NCI-H526 treated with DMSO at 0.1 percent for 48 hours (cell line): ENCODE results near the gene PRRT2.
"Not testable (repeated sequence)": the region's sequence is repeated elsewhere in the genome, so short reads cannot be mapped to it uniquely, and the experiment has no call there.

Experiments used
- DNase-seq: peaks from one replicate; lab custom pipeline; 2025; lab: John Stamatoyannopoulos, UW

PRRT2 gene

DNA sequence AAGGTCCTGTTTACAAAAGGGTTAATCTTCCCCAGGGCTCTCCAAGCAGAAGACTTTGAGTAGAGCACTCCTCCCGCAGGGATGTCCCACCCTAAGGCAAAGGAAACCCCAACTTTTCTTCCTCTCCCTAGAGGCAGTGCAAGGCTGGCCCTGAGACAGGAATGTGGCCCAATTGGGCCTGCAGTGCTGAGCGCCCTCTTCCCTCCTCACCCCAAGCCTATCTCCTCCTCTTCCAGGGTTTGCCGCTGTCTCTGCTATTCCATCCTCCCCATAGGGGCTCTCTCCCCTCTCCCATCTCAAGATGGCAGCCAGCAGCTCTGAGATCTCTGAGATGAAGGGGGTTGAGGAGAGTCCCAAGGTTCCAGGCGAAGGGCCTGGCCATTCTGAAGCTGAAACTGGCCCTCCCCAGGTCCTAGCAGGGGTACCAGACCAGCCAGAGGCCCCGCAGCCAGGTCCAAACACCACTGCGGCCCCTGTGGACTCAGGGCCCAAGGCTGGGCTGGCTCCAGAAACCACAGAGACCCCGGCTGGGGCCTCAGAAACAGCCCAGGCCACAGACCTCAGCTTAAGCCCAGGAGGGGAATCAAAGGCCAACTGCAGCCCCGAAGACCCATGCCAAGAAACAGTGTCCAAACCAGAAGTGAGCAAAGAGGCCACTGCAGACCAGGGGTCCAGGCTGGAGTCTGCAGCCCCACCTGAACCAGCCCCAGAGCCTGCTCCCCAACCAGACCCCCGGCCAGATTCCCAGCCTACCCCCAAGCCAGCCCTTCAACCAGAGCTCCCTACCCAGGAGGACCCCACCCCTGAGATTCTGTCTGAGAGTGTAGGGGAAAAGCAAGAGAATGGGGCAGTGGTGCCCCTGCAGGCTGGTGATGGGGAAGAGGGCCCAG is 1.0 kb downstream of the PRRT2 start:
- no peak for DNase-seq

DNA sequence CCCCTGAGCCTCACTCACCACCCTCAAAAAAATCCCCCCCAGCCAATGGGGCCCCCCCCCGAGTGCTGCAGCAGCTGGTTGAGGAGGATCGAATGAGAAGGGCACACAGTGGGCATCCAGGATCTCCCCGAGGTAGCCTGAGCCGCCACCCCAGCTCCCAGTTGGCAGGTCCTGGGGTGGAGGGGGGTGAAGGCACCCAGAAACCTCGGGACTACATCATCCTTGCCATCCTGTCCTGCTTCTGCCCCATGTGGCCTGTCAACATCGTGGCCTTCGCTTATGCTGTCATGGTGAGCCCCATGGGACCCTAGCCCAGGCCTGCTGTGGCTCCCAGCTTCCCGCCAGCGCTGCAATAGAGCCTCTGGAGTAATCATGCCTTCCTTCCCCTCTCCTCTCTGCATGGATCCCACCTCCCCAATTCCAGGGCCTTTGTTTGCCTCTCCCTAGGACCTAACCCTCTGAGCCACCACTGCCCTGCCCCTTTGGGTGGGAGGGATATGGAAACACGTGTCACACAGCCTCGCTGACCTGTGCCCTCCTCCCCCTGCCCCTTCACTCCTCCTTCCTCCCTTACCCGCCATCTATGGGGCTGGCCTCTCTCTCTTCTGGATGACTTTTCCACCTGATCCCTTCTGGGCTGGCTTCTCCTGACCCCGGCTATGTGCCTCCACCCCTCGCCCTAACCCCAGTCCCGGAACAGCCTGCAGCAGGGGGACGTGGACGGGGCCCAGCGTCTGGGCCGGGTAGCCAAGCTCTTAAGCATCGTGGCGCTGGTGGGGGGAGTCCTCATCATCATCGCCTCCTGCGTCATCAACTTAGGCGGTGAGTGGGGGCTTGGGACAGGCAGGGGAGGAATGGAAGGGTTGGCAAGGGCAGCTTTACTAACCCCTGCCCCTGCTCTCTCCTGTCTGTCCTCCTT is 1.9 kb downstream of the PRRT2 start:
- DNase-seq = no peak

- DNase-seq = no peak
Measured at GRCh38 chr16:29814592-29814991, 2.6 kb downstream of the PRRT2 start.

DNA sequence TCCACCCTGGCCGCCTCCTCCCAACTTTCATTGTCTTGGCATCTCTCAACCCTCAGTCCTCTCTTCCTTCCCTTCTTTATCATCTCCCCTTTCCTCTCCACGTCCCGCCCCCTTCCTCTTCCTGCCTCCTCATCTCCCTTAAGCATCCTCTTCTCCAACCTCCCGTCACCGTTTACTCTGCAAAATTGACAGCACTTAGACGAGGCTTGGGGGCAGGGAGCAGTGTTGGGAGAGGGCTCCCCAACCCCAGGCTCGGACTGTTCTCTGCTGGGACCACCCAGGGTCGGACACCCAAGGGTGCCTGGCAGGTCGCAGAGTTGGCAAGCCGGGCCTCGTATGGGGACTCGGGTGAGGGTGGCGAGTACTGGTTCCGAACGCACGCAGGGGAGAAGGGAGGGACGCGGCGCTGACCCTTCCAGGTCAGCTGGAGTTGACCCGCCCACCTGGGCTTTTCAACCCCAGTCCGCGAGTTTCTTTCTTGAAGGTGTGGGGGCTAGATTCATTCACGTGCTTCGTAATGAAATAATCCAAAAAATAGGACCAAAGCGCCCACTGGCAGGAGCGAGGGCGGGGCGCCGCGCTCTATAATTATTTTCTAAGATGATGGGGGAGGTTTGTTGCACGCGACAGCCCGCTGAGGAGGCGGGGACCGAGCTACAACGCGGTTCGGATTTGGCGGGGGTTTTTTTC is 3.2 kb downstream of the PRRT2 start:
- DNase-seq = no peak

DNA sequence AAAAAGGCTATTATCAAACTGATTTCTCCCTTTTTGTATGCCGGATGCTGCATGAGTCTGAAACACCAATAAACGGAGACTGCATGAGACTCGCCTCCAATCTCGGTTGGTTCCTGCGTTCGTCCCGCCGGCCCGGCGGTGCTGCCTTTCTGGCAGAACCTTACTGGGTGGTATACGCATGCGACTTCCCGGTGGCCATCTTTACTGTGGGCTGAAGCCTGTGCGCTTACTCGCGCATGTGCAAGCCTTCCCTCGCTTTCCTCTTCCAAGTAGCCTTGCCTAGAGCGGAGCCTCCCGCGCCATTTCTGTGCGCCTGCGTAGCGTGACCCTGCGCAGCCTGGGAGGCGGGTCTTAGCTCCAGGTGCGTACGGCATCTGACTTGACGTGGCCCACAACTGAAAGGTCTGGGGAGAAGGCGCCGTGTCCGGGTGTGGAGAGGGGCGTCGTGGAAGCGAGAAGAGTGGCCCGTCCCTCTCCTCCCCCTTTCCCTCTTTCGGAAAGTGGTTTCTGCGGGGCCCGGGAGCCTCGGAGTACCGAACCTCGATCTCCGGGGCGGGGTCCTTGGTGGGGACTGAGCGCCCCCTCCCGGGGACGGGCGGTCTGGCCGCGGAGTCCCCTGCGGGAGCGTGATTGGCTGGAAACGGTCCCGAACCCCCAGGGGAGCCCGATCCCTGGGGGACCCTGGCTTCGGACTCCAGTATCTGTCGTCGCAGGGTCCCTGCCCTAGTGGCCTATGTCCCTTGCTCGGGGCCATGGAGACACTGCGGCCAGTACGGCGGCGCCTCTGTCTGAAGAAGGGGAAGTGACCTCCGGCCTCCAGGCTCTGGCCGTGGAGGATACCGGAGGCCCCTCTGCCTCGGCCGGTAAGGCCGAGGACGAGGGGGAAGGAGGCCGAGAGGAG is 4.0 kb downstream of the PRRT2 start, which contains the start of gene PAGR1:
PAGR1 (plus strand) TSS at position 360 of the 901 bp plus-strand sequence; CDS start at position 734, 374 bp downstream.
- DNase-seq = peak; percentile 99

DNA sequence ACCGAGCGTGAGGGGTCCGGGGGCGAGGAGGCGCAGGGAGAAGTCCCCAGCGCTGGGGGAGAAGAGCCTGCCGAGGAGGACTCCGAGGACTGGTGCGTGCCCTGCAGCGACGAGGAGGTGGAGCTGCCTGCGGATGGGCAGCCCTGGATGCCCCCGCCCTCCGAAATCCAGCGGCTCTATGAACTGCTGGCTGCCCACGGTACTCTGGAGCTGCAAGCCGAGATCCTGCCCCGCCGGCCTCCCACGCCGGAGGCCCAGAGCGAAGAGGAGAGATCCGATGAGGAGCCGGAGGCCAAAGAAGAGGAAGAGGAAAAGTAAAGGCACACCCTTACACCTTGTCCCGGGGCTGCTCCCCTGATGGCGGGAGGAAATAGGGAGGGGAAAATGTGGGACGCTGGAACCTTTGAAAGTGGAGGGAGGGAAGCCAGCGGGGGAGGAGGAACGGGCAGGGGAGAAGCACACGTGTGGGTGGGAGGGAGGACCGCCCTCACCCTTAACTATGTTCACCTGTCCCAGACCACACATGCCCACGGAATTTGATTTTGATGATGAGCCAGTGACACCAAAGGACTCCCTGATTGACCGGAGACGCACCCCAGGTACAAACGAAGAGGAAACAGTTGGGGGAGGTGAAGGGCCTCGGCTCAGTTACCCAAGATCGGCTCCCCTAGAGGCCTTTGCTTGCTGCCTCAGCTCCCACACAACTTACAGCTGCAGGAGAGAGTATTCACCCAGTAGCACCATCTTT is 4.9 kb downstream of the PRRT2 start:
- peak; percentile 47 for DNase-seq

DNA sequence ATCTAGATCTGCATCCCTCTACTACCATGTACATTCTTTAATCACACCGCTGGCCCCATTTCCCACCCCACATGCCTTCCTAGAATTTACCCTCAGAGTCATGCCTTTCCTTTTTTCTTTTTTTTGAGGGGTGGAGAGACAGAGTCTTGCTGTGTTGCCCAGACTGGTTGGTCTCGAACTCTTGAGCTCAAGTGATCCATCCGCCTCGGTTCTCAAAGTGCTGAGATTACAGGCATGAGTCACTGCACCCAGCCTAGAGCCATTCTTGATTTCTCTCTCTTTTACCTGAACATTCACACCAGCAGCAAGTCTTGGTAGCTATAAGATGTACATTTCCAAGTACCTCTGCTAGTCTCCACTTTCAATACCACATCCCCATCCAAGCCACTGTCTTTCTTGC is 6.1 kb downstream of the PRRT2 start:
- no peak for DNase-seq

DNA sequence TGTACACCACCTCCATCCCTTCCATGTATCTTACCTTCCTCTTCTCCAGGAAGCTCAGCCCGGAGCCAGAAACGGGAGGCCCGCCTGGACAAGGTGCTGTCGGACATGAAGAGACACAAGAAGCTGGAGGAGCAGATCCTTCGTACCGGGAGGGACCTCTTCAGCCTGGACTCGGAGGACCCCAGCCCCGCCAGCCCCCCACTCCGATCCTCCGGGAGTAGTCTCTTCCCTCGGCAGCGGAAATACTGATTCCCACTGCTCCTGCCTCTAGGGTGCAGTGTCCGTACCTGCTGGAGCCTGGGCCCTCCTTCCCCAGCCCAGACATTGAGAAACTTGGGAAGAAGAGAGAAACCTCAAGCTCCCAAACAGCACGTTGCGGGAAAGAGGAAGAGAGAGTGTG is 7.5 kb downstream of the PRRT2 start:
- no peak for DNase-seq

GRCh38 chr16:29820271-29820701 is 8.3 kb downstream of the PRRT2 start, which contains the start of gene MVP:
MVP (plus strand) TSS chr16:29820462; CDS start chr16:29830550, 10,088 bp downstream.
- DNase-seq = no peak

GRCh38 chr16:29820730-29821642 is 9.0 kb downstream of the PRRT2 start:
- no peak for DNase-seq

- no peak for DNase-seq
Measured at GRCh38 chr16:29821643-29822115, 9.7 kb downstream of the PRRT2 start.

DNA sequence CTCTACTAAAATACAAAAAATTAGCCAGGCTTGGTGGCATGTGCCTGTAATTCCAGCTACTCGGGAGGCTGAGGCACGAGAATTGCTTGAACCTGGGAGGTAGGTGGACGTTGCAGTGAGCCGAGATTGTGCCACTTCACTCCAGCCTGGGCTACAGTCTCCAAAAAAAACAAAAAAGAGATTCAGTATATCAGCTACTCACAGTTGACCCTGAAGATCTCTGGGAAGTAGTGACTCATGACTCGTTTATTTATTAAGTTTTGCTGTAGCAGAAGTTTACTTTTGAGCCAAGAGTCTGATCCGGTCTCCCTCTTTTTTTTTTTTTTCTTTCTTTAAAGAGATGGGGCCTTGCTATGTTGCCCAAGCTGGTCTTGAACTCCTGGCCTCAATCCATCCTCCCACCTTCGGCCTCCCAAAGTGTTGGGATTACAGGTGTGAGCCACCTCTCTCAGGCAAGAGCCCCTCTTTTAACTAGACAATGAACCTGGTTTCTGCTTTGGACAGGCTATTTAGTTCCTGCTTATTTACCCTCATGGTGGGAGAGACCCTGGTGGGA is 12.7 kb downstream of the PRRT2 start:
- no peak for DNase-seq

- no peak for DNase-seq
Measured at GRCh38 chr16:29825145-29826044, 13.4 kb downstream of the PRRT2 start.

DNA sequence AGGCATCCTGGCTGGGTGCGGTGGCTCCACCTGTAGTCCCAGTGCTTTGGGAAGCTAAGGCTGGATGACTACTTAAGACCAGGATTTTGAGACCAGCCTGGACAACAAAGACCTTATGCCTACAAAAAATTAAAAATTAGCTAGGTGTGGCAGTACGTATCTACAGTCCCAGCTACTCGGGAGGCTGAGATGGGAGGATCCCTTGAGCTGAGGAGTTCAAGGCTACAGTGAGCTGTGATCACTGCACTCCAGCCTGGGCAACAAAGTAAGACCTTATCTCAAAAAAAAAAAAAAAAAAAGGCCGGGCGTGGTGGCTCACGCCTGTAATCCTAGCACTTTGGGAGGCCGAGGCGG is 14.3 kb downstream of the PRRT2 start:
- DNase-seq = no peak

DNA sequence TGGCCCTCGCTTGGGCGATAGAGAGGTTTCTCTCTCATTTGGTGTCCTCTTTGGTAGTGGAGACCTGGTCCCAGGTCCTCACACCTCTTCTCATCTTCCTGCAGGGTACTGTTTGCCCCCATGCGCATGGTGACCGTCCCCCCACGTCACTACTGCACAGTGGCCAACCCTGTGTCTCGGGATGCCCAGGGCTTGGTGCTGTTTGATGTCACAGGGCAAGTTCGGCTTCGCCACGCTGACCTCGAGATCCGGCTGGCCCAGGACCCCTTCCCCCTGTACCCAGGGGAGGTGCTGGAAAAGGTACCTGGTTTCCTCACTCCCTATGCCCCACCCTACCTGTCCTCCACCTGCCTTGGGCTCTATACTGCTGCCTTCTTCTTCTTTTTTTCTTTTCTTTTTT is 18.8 kb downstream of the PRRT2 start:
- no peak for DNase-seq

GRCh38 chr16:29831490-29831889 is 19.5 kb downstream of the PRRT2 start:
- DNase-seq = no peak

DNA sequence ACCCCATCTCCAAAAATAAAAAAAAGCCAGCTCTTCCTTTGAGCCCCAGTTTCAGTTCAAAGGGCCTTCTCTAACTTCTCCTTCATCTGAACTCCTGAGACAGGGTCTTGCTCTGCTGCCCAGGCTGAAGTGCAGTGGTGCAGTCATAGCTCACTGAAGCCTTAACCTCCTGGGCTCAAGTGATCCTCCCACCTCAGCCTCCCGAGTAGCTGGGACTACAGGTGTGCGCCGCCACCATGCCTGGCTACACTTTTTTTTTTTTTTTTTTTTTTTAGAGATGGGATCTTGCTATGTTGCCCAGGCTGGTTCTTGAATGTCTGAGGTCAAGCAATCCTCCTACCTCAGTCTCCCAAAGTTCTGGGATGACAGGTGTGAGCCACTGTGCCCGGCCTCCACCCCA is 21.2 kb downstream of the PRRT2 start:
- DNase-seq = not testable (repeated sequence)

GRCh38 chr16:29834079-29834478 is 22.1 kb downstream of the PRRT2 start:
- no peak for DNase-seq
